Heart left ventricle (tissue), 16 donors: ENCODE measurements around the gene TBX10. TPM values are rescaled to one million over a fixed set of nuclear protein-coding genes. Genes with fewer than 3 reads are reported as not detected.
A peak's percentile ranks its signal among the peaks of the same experiment; 100 is the strongest.

ENCODE experiments used
- ATAC-seq, 4 donors: fragments of 200-7000 bp; cut with Tn5 transposase; one replicate each; pipeline ENCODE4 v1.9.1; 2020 to 2022; ENCODE audit warnings: moderate library complexity in 4 of 4, mild to moderate bottlenecking in 3 of 4, moderate number of reproducible peaks in 1 of 4
- DNase-seq, 5 donors: peaks; one replicate each; pipeline ENCODE4 v3.0.0-alpha.2; 2020
- H3K27ac ChIP-seq, 12 donors: fragments of 200-600 bp; sonication (generic) in 4 of 12; one replicate each; pipeline versions ENCODE4 v1.5.0 to v1.8.0; 2016 to 2022; ENCODE audit warnings: mild to moderate bottlenecking in 2 of 12
- H3K27me3 ChIP-seq, 9 donors: fragments of 200-600 bp; sonication (generic) in 2 of 9; one replicate each; pipeline versions ENCODE4 v1.5.1 to v1.8.0; 2016 to 2022; ENCODE audit warnings: mild to moderate bottlenecking in 3 of 9
- H3K36me3 ChIP-seq, 9 donors: fragments of 200-600 bp; sonication (generic) in 2 of 9; one replicate each; pipeline versions ENCODE4 v1.5.0 to v1.8.0; 2018 to 2022; ENCODE audit warnings: mild to moderate bottlenecking in 2 of 9
- H3K4me1 ChIP-seq, 12 donors: fragments of 200-600 bp; sonication (generic) in 4 of 12; one replicate each; pipeline versions ENCODE4 v1.5.0 to v1.8.0; 2016 to 2022; ENCODE audit warnings: mild to moderate bottlenecking in 3 of 12
- H3K4me3 ChIP-seq, 12 donors: fragments of 200-600 bp; sonication (generic) in 4 of 12; one replicate each; pipeline versions ENCODE4 v1.5.0 to v1.8.0; 2017 to 2022; ENCODE audit warnings: mild to moderate bottlenecking in 9 of 12, moderate library complexity in 4 of 12
- H3K9me3 ChIP-seq, 12 donors: fragments of 200-600 bp; sonication (generic) in 4 of 12; one replicate each; pipeline versions ENCODE4 v1.5.0 to v1.8.0; 2016 to 2022; ENCODE audit warnings: mild to moderate bottlenecking in 1 of 12
- POLR2A ChIP-seq, 2 donors: fragments of 450-650 bp; IDR thresholded peaks; one replicate each; pipeline ENCODE4 v1.6.1; 2017; ENCODE audit warnings: antibody characterized with exemption in 2 of 2, mild to moderate bottlenecking in 2 of 2, moderate library complexity in 2 of 2
- WGBS, 4 donors: extraction: QIAGEN DNeasy Blood & Tissue Kit in 2 of 4; methylation state at CpG; one replicate each; pipeline versions ENCODE4 v1.1.5 to v1.1.7; 2013 to 2018; 5-methylcytosine and 5-hydroxymethylcytosine counted together
- intact Hi-C, 10 donors: fragments of 100-400 bp; cut with DNase I; formaldehyde crosslinking; loops; one replicate each; pipeline versions ENCODE4 v1.11.1 to v1.14.2; 2022
- polyA plus RNA-seq, 2 donors: library from polyadenylated mRNA; stranded (reverse); fragments of 200-250 nt; gene quantifications; one replicate each; pipeline ENCODE4 v1.2.3, GENCODE V29; 2013
- total RNA-seq, 9 donors: library from RNA; depleted of rRNA in 2 of 9; stranded (reverse); fragments of >200 nt in 2 of 9; fragmentation: NEBNext Ultra II Directional in 3 of 9; extraction: Animal tissue kit (Norgen Biotek cat#: 25700) in 3 of 9; gene quantifications; one replicate each; pipeline versions ENCODE4 v1.1.0 to v1.2.4, GENCODE V29; 2016 to 2023
- TF ChIP-seq, protein P1 (sequence below), 12 donors: fragments of 200-600 bp; sonication (generic) in 4 of 12; IDR thresholded peaks; one replicate each; pipeline versions ENCODE4 v1.5.0 to v1.8.0; 2018 to 2022; ENCODE audit warnings: antibody characterized with exemption in 12 of 12, mild to moderate bottlenecking in 5 of 12
- donor health status: ischemic (EF 13 %, LVEDD 7.1; RV severe dilation, severe dysfunction).
- donor health status: healthy with polysubstance abuse.
- donor health status: DM: no; HTN: yes; CAD: no.
- donor health status: DM: no; HTN: no; CAD: no.
- donor health status: ischemic (EF 25% LVEDD 6.9; RV normal size, moderate dysfunction).
- donor health status: ischemic (EF 25% LVEDD 5.7; RV mildly dilated, moderate dysfunction).
- donor health status: healthy.
- donor health status: DM: yes; HTN: yes; CAD: no.
- donor health status: ischemic (EF 35%, LVEDD 5.7; RV mildly dilated, moderate dysfunction).
- donor health status: nonischemic (EF 11% LVEDD 7.7; RV severe dilation, severe dysfunction).
- donor health status: DM: yes; HTN: yes; CAD: no.
- donor health status: PGD.
- donor health status: ischemic (EF 29% LVEDD 5.4; RV normal size, mild dysfunction).
- donor health status: nonischemic (EF 23%, LVEDD 6.1; RV moderate dilation, normal function).

Gene TBX10
- total and polyA plus RNA-seq, 11 donors, result 0.11 to 0.30 TPM; not detected in 9

DNA sequence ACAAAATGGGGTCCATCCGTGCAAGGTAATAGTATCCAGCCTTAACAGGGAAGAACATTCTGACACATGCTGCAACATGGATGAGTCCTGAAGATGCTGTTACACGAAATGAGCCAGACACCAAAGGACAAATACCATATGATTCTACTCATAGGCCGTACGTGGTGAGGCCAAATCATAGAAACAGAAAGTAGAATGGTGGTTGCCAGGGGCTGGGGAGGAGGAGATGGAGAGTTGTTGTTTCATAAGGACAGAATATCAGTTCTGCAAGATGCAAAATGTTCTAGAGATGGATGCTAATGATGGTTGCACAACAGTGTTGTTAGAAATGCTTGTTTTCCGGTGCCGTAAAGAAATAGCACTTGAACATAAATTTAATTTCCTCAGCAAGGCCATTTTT, 2.6 kb downstream of the TBX10 start:
- WGBS, 4 donors, result 80 to 88% (median 83%) methylated on average over 6 of the region's 6 CpGs
- no peak for ATAC-seq
- intact Hi-C loops, result loop anchor here in 2 of 10 donors (10.0 kb wide), 2 partner anchors 158 to 168 kb away; no protein-coding TSS in a partner anchor

DNA sequence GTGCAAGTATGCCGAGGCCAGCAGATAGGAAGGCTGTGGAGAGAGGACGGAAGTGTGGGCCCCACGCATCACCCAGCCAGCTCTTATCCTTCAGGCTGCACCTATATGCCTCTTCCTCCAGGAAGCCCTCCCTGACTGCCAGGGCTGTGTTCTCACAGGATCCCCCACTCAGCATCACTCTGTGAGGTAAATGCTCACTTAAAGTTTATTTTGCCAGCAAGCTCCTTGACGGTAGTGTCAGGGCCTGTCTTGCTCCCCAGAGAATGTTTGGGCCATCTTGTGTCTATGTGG, 4.4 kb downstream of the TBX10 start:
- H3K36me3 ChIP-seq, result no peaks in the 10 kb centered on the region
- H3K4me1 ChIP-seq, result peaks cover 0 to 19% (median 7%) of the 10 kb centered on the region in 12 donors
- TF ChIP-seq, protein P1, sequence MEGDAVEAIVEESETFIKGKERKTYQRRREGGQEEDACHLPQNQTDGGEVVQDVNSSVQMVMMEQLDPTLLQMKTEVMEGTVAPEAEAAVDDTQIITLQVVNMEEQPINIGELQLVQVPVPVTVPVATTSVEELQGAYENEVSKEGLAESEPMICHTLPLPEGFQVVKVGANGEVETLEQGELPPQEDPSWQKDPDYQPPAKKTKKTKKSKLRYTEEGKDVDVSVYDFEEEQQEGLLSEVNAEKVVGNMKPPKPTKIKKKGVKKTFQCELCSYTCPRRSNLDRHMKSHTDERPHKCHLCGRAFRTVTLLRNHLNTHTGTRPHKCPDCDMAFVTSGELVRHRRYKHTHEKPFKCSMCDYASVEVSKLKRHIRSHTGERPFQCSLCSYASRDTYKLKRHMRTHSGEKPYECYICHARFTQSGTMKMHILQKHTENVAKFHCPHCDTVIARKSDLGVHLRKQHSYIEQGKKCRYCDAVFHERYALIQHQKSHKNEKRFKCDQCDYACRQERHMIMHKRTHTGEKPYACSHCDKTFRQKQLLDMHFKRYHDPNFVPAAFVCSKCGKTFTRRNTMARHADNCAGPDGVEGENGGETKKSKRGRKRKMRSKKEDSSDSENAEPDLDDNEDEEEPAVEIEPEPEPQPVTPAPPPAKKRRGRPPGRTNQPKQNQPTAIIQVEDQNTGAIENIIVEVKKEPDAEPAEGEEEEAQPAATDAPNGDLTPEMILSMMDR (IDR thresholded peaks at IDR 0.05), result no peak
- TF ChIP-seq POLR2A (IDR thresholded peaks at IDR 0.05), result no peak
- no peak for ATAC-seq
- H3K27me3 ChIP-seq, result peaks cover 0 to 13% (median 3%) of the 10 kb centered on the region in 9 donors
- no peak overlapping the region for H3K4me3 ChIP-seq
- intact Hi-C loops, result loop anchor here in 2 of 10 donors (10.0 kb wide), 2 partner anchors 160 to 170 kb away; no protein-coding TSS in a partner anchor
- no peak overlapping the region for H3K27ac ChIP-seq
- WGBS, 4 donors, result 78 to 93% (median 84%) methylated on average over 4 of the region's 4 CpGs
- DNase-seq, result no peak
- no peaks in the 10 kb centered on the region for H3K9me3 ChIP-seq

More for the DNA sequence above, 2.6 kb downstream of the TBX10 start:
- TF ChIP-seq, protein P1 (IDR thresholded peaks at IDR 0.05), result no peak
- TF ChIP-seq POLR2A (IDR thresholded peaks at IDR 0.05), result no peak
- peaks cover 0 to 21% (median 7%) of the 10 kb centered on the region in 9 donors for H3K27me3 ChIP-seq
- no peak overlapping the region for H3K27ac ChIP-seq
- no peak overlapping the region for H3K4me3 ChIP-seq
- no peaks in the 10 kb centered on the region for H3K36me3 ChIP-seq
- no peak for DNase-seq
- no peaks in the 10 kb centered on the region for H3K9me3 ChIP-seq
- H3K4me1 ChIP-seq, result peaks cover 0 to 8% (median 0%) of the 10 kb centered on the region in 12 donors

DNA sequence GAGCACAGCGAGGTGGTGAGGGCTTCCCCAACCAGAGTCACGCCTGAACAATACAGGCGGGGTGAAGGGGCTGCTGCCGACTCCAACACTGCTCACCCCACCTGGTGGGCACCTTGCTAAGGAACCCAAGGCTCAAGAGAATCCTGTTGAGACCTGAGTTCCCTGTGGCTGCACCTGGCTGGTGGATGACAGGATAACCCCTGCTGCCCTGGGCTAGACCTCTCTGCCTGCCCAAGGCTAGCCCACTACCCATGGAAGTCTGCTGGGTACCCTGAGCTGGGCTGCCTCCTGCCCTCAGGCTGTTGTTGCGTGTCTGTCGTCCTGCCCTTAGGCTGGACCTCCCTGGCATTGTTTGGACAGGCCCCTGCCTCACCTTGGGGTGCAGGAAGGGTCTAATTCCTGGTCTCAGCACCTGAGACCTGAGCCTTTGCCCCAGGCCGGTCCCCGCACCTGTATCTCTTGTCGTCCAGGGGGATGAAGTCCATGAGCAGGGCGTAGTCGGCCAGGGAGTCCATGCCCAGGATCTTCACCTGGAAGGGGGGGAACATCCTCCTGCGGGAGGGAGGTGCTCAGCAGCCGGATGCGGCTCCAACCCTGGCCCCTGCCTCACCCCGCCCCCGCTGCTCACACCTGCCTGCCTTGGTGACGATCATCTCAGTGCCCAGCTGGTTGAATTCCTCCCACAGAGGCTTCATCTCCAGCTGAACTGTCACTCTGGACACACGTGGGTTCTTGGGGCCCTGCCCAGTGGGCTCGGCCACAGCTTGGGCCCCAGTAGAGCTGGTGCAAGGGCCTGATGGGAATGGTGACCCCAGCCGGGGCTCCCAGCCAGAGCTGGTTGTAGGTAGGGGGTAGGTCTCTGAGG, 5.0 kb downstream of the TBX10 start:
- ATAC-seq (no peak), DNase-seq (peak in 1 of 5 donors; percentile 54)
- Histone ChIP-seq H3K36me3 (no peaks in the 10 kb centered on the region), H3K4me3 (no peak overlapping the region), H3K27me3 (peaks cover 0 to 7% (median 0%) of the 10 kb centered on the region in 9 donors), H3K9me3 (no peaks in the 10 kb centered on the region), H3K27ac (no peak overlapping the region), H3K4me1 (peaks cover 0 to 20% (median 7%) of the 10 kb centered on the region in 12 donors)
- intact Hi-C loops, result loop anchor here in 2 of 10 donors (10.0 kb wide), 2 partner anchors 160 to 170 kb away; no protein-coding TSS in a partner anchor
- 76 to 87% (median 83%) methylated on average over 13 to 20 of the region's 20 CpGs for WGBS, 4 donors
- TF ChIP-seq POLR2A (IDR thresholded peaks at IDR 0.05), result no peak
- TF ChIP-seq, protein P1 (IDR thresholded peaks at IDR 0.05), result no peak

DNA sequence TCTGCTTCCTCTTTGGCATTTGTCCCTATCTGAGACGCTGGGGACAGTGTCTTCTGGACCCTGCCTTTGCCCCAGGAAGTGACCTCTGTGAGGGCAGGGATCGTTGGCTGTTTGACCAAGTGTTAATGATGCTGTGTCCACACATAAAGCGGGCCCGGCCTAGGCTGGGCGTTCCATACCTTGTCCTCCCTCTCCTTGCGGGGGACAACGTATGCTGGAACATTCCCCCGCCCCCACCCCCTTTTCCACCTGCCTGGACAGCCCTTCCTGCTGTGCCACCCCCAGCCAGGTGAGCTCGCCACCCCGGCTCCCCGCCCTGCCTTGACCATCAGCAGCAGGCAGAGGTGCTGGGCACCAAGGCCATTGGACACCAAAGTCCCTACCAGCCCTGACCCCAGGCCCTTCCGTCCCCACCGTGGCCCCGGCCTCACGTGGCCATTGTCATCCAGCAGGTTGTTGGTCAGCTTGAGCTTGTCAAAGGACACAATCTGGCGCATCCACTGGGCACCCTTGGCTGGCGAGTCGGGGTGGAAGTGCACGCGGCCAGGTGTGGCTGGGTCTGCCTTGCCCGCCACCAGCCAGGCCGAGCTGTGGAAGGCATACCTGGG, 5.7 kb downstream of the TBX10 start:
- TF ChIP-seq, protein P1 (IDR thresholded peaks at IDR 0.05), result no peak
- TF ChIP-seq POLR2A (IDR thresholded peaks at IDR 0.05), result no peak

More for the DNA sequence above, 5.7 kb downstream of the TBX10 start:
- DNase-seq (peak in 1 of 5 donors; percentile 25), ATAC-seq (no peak)
- H3K4me1 ChIP-seq, result peaks cover 0 to 28% (median 13%) of the 10 kb centered on the region in 12 donors
- intact Hi-C loops, result loop anchor here in 2 of 10 donors (10.0 kb wide), 2 partner anchors 161 to 171 kb away; no protein-coding TSS in a partner anchor
- WGBS, 4 donors, result 78 to 83% (median 82%) methylated on average over 17 to 22 of the region's 22 CpGs
- H3K9me3 ChIP-seq, result no peaks in the 10 kb centered on the region
- H3K27ac ChIP-seq, result no peak overlapping the region
- no peaks in the 10 kb centered on the region for H3K36me3 ChIP-seq
- no peak overlapping the region for H3K4me3 ChIP-seq
- peaks cover 0 to under 1% (median 0%) of the 10 kb centered on the region in 9 donors for H3K27me3 ChIP-seq
